ENCODE data around the gene SLC26A11.
"Not testable (repeated sequence)": the region's sequence is repeated elsewhere in the genome, so short reads cannot be mapped to it uniquely, and the experiment has no call there.

Gene SLC26A11

DNA sequence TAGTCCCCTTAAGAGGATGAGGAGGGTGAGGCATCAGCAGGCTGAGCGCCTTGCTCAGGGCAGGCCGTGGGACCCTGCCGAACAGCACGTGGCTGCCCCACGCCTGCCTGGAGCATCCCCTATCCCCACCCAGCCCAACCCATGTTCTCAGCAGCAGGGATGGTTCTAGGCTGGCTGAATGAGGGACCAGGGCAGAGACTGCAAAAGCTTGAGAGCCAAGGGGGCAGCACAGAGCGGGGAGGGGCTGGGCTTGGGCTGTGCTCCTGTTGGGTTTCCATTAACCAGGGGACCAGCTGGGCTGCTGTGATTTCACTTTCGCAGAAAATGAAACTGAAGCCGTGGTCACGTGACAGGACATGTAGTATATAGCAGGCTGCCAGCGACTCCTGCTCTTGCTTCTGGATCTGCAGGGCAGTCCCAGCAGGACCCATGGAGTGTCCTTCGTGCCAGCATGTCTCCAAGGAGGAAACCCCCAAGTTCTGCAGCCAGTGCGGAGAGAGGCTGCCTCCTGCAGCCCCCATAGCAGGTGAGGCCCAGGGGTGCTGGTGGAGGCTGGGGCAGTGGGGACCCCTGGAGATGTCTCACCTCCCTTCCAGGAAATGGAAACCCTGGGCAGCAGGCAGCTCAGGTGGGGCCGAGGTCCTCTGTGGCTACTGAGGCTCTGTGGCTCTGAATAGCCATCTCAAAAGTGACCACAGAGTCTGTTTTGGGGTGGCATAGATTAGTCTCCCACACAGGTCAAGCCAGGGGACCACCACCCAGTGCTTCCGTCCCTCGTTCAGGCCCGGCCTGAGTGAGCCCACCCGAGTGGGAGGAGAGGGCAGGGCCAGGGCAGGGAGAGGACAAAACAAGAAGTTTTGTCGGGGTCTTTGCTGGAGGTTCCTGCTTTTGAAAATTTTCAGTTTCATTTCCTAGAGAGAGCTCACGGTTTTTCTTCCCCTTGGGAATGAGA lies 43.3 kb downstream of the SLC26A11 start:
- DNase-seq: peak; percentile 66 to 94 (median 80)

DNA sequence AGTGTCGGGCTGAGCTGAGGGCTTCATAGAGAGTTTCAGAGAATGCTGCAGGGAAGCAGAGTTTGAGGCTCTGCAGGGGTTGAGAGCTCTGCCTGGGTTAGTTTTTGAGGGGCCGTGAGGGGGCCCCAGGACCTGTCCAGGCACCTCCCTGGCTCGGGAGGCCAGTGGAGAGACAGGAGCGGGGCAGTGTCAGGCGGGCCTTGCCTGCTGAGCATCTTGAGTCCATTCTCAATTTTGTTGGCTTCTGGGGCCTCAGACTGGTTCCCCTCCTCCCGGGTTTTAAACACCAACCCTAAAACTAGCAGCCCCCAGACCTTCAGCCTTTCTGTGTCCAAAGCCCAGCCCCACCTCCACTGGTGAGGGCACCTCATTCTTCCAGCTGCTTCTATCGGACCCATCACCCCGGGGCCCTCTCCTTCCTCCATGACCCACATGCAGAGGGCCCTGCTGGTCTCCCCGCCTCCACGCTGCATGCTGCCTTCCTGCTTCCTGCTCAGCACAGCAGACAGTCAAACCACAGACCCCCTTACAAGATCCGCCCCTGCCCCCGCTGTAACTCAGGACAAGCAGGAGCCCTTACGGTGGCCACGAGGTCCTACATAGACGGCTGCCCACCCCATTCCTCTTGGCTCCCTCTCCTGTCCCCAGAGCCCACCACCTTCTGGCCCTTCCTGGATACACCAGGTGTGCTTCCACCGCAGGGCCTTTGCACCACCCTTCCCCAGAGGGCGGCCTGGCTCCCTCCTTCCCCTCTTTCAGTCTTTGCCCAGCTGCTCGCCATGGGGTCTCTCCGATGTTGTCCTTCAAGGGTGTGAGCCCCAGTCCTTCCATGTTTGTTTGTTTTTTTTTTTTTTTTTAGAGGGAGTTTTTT lies 44.2 kb downstream of the SLC26A11 start:
- peak in 3 of 5 donors; percentile 36 to 73 (median 38) for DNase-seq

DNA sequence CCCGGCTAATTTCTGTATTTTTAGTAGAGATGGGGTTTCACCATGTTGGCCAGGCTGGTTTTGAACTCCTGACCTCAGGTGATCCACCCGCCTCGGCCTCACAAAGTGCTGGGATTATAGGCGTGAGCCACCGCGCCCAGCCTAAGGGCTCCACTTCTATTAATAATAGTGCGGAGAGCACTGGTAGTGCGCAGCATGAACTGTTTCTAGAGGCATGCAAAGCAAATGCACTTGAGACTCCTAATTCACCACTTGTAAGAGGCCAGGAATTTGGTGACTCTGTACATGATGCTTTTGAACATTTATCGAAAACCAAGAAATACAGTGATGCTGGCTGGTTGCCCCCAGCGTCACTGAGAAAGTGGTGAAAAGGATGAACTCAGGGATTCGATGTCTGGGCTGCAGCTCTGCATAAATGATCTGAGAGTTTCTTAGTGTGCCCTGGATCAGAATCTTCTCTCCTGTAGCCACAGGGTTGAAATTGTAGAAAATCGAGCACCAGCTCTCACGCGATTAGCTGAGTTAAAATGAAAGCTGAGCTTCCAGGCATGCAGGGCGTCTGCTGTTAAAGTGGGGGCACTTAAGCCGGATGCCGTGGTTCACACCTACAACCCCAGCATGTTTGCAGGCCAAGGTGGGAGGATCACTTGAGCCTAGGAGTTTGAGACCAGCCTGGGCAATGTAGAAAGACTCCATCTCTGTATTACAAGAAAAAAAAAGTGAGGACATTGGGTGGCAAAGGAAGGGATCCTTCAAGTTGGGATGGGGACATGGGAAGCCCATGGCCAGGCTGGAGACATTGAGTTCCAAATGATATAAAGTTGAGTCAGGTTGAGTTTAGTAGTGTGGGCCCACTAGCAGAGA lies 45.2 kb downstream of the SLC26A11 start:
- peak in 4 of 5 donors; percentile 37 to 92 (median 40) for DNase-seq

DNA sequence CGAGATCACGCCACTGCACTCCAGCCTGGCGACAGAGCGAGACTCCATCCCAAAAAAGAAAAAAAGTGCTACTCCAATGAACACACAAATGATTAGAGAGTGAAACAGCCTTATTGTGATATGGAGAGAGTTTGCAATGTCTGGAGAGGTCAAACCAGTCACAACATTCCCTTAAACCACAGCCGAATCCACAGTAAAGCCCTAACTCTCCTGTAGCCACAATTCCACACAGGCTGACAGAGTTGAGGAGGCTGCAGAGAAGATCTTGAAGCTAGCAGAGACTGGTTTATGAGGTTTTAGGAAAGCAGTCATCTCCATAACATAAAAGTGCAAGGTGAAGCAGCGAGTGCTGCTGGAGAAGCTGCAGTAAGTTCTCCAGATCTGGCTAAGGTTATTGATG lies 47.2 kb downstream of the SLC26A11 start:
- no peak for DNase-seq

- DNase-seq: no peak
These were observed 48.2 kb downstream of the SLC26A11 start for GRCh38 chr17:80268427-80268826.

DNA sequence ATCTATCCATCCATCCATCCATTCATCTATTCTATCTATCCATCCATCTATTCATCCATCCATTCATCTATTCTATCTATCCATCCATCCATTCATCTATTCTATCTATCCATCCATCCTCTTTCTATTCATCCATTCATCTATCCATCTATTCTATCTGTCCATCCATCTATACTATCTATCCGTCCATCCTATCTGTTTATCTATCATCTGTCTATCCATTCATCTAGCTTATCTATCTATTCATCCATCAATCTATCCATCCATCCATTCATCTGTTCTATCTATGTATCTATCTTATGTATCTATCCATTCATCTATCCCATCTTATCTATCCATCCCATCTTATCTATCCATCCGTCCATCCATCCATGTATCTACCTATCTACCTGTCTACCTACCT lies 49.2 kb downstream of the SLC26A11 start:
- no peak for DNase-seq

GRCh38 chr17:80270104-80270503 lies 49.9 kb downstream of the SLC26A11 start:
- DNase-seq: no peak

- DNase-seq: peak in 1 of 5 donors; percentile 56
These were observed 50.6 kb downstream of the SLC26A11 start for GRCh38 chr17:80270836-80271235.

DNA sequence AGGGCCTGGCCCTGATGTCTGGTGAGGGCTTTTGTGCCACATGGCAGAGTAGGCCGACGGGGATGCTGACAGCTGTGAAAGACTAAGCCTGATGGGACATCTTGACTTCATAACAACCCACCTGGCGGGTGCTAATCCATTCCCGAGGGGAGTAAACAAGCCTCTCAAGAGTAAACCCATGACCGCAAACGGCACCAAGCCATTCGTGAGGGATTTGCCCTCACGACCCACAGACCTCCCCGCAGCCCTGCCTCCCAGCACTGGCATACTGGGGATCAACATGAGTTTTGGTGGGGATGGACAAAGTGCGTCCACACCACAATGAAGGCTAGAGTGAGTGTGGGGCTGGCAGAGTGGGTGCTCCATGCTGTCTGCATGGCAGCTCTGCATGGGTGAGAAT lies 52.1 kb downstream of the SLC26A11 start:
- no peak for DNase-seq

DNA sequence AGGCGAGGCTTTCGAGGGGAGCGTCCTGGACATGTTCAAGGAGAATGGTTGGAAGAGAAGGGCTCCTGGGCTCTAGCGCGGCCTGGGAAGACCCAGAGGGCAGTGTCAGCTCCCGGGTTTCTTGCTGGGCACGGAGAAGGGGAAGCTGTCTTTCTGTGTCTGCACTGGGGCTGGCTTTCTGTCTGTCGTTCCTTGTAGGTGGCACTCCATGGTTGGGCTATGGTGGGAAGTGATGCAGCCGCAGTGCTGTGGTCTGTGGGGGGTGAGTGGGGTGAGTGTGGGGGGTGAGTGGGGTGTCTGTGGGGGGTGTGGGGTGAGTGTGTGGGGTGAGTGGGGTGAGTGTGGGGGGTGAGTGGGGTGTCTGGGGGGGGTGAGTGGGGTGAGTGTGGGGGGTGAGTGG lies 54.1 kb downstream of the SLC26A11 start:
- DNase-seq: no peak

DNA sequence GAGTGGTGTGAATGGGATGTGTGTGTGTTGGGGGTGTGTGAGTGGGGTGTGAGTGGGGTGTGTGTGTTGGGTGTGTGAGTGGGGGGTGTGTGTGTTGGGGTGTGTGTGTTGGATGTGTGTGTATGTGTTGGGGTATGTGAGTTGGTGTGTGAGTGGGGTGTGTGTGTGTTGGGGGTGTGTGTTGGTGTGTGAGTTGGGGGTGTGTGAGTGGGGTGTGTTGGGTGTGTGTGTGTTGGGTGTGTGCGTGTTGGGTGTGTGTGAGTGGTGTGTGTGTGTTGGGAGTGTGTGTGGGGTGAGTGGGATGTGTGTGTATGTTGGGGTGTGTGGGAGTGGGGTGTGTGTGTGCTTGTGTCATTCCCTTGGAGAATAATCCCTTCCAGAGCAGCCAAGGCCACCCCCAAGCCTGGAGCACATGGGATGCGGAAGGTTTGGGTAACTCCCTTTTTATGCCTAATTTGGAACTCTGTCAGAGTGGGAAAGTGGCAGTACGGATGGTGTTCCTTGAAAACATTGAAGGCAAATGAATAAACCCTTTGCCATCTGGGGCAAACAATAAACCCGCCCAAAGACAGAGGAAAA lies 54.7 kb downstream of the SLC26A11 start:
- no peak for DNase-seq

DNA sequence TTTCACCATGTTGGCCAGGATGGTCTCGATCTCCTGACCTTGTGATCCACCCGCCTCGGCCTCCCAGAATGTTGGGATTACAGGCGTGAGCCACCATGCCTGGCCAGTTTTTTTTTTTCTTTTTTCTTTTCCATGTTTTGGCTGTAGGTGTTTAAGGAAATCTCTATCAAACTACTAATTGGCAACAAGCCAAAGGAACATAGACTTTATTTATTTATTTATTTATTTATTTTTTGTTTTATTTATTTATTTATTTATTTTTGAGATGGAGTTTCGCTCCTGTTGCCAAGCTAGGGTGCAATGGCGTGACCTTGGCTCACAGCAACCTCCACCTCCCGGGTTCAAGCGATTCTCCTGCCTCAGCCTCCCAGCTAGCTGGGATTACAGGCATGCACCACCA lies 55.6 kb downstream of the SLC26A11 start:
- DNase-seq: not testable (repeated sequence)

- no peak for DNase-seq
These were observed 57.8 kb downstream of the SLC26A11 start for GRCh38 chr17:80277751-80278671.

GRCh38 chr17:80279895-80280294 lies 59.7 kb downstream of the SLC26A11 start:
- DNase-seq: no peak

DNA sequence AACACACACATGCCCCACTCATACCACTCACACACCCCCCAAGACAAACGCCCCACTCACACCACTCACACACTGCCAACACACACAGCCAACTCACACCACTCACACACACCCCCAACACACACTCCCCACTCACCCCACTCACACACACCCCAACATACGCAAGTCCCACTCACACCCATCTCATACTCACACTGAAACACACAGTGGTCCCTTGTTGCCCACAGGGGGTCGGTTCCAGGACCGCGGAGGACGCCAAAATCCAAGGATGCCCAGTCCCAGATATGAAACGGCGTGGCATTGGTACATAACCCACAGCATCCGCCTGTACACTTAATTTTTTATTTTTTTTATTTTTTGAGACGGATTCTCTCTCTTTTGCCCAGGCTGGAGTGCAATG lies 61.3 kb downstream of the SLC26A11 start:
- DNase-seq: no peak

DNA sequence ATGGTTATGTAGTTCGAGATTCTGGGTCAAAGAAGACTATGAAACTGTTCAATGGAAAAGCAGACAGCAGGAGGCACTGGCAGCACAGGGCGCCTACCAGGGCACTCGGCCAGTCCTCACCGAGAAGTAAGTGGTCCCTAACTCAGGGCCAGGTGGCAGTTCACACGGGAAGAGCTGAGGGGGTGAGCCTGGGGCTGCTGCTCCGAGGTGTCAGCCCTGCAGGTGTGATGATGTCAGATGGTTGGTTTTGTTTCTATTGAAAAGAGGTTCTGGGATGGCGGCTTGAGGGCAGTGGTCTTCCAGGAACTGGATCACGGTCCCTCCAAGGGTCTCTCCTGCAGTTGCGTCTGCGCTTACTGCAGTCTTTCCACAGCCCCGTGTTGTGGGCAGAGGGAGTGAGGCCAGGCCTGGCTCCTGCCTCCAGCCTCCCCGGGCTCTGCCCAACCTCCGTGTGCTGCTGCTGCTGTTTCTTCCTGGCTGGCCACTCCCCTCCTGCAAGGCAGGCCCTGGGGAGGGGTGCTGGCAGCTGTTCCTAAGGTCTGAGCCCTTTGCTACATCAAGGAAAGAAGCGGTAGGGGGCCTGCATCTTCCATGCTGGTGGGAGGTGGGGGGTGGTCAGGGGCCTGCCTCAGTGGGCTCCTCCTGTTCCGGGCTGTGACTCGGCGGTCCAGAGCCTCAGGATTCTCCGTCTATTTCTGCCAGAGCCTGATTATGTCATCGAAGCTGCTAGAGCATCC lies 63.1 kb downstream of the SLC26A11 start:
- DNase-seq: no peak

DNA sequence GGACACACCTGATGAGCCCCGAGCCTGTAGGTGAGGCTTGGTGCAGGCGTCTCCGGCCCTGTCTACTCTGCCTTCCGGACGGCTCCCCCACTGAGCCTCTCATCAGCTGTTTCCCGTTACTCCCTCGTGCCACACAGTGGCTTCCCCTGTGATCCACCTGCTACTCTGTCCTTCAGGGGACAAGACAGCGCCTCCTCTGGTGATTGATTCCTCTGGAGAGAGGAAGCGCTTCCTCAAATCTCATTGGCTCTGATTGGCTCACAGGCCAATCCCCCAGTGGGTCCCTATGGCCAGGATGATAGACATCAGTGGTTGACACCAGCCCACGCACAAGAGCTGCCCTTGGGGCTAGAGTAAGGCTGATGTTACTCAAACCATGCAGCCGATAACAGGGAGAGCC lies 64.4 kb downstream of the SLC26A11 start:
- DNase-seq: peak in 1 of 5 donors; percentile 20

GRCh38 chr17:80285237-80285920 lies 65.2 kb downstream of the SLC26A11 start:
- DNase-seq: no peak

GRCh38 chr17:80286638-80286960 lies 66.4 kb downstream of the SLC26A11 start:
- no peak for DNase-seq

DNA sequence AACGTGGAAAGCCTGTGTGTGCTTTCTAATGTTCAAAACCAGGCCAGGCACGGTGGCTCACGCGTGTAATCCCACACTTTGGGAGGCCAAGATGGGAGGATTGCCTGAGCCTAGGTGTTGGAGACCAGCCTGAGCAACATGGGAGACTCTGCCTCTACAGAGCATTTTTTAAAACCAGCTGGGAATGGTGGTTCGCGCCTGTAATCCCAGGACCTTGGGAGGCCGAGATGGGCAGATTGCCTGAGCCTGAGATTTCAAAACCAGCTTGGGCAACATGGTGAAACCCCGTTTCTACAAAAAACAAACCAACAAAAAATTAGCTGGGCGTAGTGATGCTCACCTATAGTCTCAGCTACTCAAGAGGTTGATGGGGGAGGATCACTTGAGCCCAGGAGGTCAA lies 66.8 kb downstream of the SLC26A11 start:
- no peak for DNase-seq
